Astrocyte (in vitro differentiated cells and primary cell): ENCODE measurements around the gene CISD2. TPM values are rescaled to one million over a fixed set of nuclear protein-coding genes. Genes with fewer than 3 reads are reported as not detected.
A peak's percentile ranks its signal among the peaks of the same experiment; 100 is the strongest.

ENCODE experiments used
- DNase-seq: peaks from one replicate; pipeline ENCODE4 v3.0.0-alpha.2; 2010; ENCODE audit warnings: low read depth
- FAIRE-seq: peaks from 2 replicates; lab custom pipeline; 2011; peaks lifted over from hg19 to GRCh38; lab: Jason Lieb, UNC
- H2AFZ ChIP-seq: 2 replicates; pipeline ENCODE4 v1.6.0; 2012; ENCODE audit warnings: low read depth, low read length, inconsistent platforms
- H3K27ac ChIP-seq: 2 replicates; pipeline ENCODE4 v1.5.1; 2011; ENCODE audit warnings: low read depth, low read length, inconsistent platforms
- H3K27me3 ChIP-seq: 2 replicates; pipeline ENCODE4 v1.6.0; 2011; ENCODE audit warnings: low read length, inconsistent platforms; ENCODE audit not compliant: insufficient read depth
- H3K36me3 ChIP-seq: 2 replicates; pipeline ENCODE4 v1.5.1; 2011; ENCODE audit warnings: low read length, inconsistent platforms; ENCODE audit not compliant: insufficient read depth
- H3K4me1 ChIP-seq: 2 replicates; pipeline ENCODE4 v1.5.1; 2011; ENCODE audit warnings: low read length, inconsistent platforms; ENCODE audit not compliant: insufficient read depth
- H3K4me2 ChIP-seq: 2 replicates; pipeline ENCODE4 v1.6.0; 2012; ENCODE audit warnings: low read length, inconsistent platforms
- H3K4me3 ChIP-seq: 2 replicates; pipeline ENCODE4 v1.5.1; 2011; ENCODE audit warnings: low read depth, mild to moderate bottlenecking, low read length, inconsistent platforms; ENCODE audit not compliant: insufficient read depth
- H3K79me2 ChIP-seq: 2 replicates; pipeline ENCODE4 v1.6.0; 2012; ENCODE audit warnings: mild to moderate bottlenecking, low read length, inconsistent platforms; ENCODE audit not compliant: insufficient read depth
- H3K9ac ChIP-seq: 2 replicates; pipeline ENCODE4 v1.6.0; 2012; ENCODE audit warnings: mild to moderate bottlenecking, low read length, inconsistent platforms
- H3K9me3 ChIP-seq: 2 replicates; pipeline ENCODE4 v1.5.1; 2012; ENCODE audit warnings: low read depth, mild to moderate bottlenecking, low read length, inconsistent platforms; ENCODE audit not compliant: insufficient read depth
- H4K20me1 ChIP-seq: 2 replicates; pipeline ENCODE4 v1.6.0; 2012; ENCODE audit warnings: low read length, inconsistent platforms; ENCODE audit not compliant: insufficient read depth
- H3K27ac Mint-ChIP-seq: one replicate; pipeline ENCODE4 v1.8.0; 2021; ENCODE audit warnings: mild to moderate bottlenecking, mixed read lengths; ENCODE audit not compliant: unreplicated experiment
- H3K27me3 Mint-ChIP-seq: one replicate; pipeline ENCODE4 v1.8.0; 2021; ENCODE audit warnings: low read depth, mixed read lengths; ENCODE audit not compliant: unreplicated experiment
- H3K36me3 Mint-ChIP-seq: one replicate; pipeline ENCODE4 v1.8.0; 2021; ENCODE audit warnings: low read depth, mixed read lengths; ENCODE audit not compliant: unreplicated experiment
- H3K4me1 Mint-ChIP-seq: one replicate; pipeline ENCODE4 v1.8.0; 2021; ENCODE audit warnings: low read depth, mixed read lengths; ENCODE audit not compliant: unreplicated experiment
- H3K4me3 Mint-ChIP-seq: one replicate; pipeline ENCODE4 v1.8.0; 2021; ENCODE audit warnings: mild to moderate bottlenecking, moderate library complexity, mixed read lengths; ENCODE audit not compliant: unreplicated experiment
- H3K9me3 Mint-ChIP-seq: one replicate; pipeline ENCODE4 v1.8.0; 2021; ENCODE audit warnings: mild to moderate bottlenecking, mixed read lengths; ENCODE audit not compliant: unreplicated experiment
- EZH2 ChIP-seq: IDR thresholded peaks from 2 replicates; pipeline ENCODE4 v1.6.1; 2012; ENCODE audit warnings: mild to moderate bottlenecking, low read length, inconsistent platforms; ENCODE audit not compliant: insufficient read depth
- total RNA-seq: library from RNA; stranded (reverse); gene quantifications from 2 replicates; pipeline ENCODE4 v1.2.1, GENCODE V29; 2021
- TF ChIP-seq, protein P1 (sequence below): IDR thresholded peaks from 2 replicates; pipeline ENCODE4 v1.5.1; 2011; ENCODE audit warnings: low read depth, mild to moderate bottlenecking, inconsistent platforms, low read length, moderate library complexity; ENCODE audit not compliant: insufficient read depth

The CISD2 gene
- total RNA-seq, 1 donor from 2014 or later, result 31.0 TPM

DNA sequence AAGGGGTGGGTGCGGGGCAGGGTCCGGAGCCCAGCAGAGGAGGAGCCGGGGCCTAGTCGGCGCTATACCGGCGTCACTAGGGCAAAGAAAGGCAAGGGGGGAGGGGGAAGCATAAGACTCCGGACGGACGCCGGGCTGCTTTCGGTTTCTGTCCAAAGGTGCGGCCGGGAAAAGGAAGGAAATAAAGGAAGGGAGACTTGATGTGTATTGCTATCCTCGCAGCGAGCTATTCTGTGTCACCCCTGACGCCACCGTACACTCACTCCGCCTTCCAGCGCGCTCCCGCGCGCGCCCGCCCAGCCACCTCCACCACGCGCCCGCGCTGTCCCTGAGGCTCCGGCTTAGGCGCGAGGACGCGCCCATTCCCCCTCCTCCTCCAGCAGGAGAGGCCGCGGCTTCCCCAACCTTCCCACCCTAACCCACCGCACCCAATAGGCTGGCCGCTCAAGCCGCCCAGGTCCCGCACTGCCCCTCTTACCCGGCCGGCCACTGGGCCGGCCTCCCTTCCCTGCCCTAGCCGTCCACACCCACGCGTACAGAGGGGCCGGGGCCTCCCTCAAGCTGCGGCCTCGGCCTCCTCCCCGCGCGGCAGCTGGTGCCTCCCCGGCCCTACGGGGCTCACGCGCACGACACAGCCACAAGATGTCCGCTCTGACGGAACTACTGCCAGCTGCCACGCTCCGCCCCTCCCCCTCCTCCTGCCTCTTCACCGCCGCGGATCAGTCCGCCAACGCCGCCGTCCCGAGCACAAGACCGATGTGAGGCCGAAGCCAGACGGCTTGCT lies 41.7 kb upstream of the CISD2 start, which contains the start of gene UBE2D3:
UBE2D3 (minus strand) TSS at position 662 of the 784 bp plus-strand sequence. CDS start 1,043 bp downstream, outside the sequence.
- Mint-ChIP-seq H3K27me3 (no peaks in the 10 kb centered on the region), H3K9me3 (no peaks in the 10 kb centered on the region), H3K27ac (no peak within 1 kb of the TSS), H3K4me3 (no peak within 1 kb of the TSS), H3K36me3 (peaks cover 2% of the 10 kb centered on the region), H3K4me1 (peaks cover under 1% of the 10 kb centered on the region)
- peak within 1 kb of the TSS; percentile 74 for H2AFZ ChIP-seq
- DNase-seq, result peak; percentile 96
- peak within 1 kb of the TSS; percentile 99 for H3K4me3 ChIP-seq
- no peak for FAIRE-seq
- peaks cover 23% of the 10 kb centered on the region for H3K4me1 ChIP-seq
- H3K79me2 ChIP-seq, result peaks cover 72% of the 10 kb centered on the region
- no peaks in the 10 kb centered on the region for H3K9me3 ChIP-seq
- H4K20me1 ChIP-seq, result peaks cover 45% of the 10 kb centered on the region
- no peak for TF ChIP-seq EZH2
- TF ChIP-seq, protein P1, sequence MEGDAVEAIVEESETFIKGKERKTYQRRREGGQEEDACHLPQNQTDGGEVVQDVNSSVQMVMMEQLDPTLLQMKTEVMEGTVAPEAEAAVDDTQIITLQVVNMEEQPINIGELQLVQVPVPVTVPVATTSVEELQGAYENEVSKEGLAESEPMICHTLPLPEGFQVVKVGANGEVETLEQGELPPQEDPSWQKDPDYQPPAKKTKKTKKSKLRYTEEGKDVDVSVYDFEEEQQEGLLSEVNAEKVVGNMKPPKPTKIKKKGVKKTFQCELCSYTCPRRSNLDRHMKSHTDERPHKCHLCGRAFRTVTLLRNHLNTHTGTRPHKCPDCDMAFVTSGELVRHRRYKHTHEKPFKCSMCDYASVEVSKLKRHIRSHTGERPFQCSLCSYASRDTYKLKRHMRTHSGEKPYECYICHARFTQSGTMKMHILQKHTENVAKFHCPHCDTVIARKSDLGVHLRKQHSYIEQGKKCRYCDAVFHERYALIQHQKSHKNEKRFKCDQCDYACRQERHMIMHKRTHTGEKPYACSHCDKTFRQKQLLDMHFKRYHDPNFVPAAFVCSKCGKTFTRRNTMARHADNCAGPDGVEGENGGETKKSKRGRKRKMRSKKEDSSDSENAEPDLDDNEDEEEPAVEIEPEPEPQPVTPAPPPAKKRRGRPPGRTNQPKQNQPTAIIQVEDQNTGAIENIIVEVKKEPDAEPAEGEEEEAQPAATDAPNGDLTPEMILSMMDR, result no peak
- no peaks in the 10 kb centered on the region for H3K27me3 ChIP-seq
- peak within 1 kb of the TSS; percentile 98 for H3K9ac ChIP-seq
- no peaks in the 10 kb centered on the region for H3K36me3 ChIP-seq
- H3K27ac ChIP-seq, result peak within 1 kb of the TSS; percentile 99
- peak within 1 kb of the TSS; percentile 93 for H3K4me2 ChIP-seq

DNA sequence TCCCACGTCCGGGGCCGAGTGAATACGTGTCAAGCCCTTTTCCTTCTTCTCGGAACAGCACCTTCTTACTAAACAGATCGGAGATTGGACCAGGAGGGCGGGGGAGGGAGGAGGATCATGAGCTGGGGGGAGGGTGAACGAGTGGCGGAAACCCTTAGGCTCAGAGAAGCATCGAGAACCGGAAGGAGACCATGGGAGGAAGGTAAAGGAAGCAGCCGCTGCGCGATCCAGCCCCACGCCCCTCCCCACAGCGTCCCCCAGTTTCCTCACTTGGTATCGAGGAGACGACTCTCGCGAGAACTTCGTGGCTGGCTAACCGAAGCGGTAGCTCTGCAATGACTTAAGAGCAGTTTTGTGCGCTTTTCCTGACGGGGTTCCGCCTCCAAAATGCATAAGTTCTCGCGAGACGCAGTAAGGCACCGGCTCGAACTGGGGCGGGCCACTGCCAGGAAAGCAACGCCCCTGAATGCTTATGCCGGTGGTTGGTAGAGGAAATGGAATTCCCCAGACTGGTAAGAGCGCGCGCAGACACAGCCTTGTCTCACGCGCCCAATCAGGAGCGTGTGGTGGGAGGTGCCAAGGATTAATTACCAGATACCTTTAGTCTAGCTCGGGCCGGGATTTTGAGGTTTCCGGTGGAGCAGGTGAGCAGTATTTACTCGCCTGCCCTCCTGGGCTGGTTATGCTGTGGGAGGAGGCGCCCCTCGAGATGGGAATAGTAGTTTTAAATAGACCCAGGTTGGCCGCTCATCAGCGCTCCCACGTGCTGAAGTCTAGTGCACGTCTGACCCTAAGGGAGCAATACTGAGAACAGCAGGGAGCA lies 40.9 kb upstream of the CISD2 start:
- Mint-ChIP-seq H3K27me3 (no peaks in the 10 kb centered on the region), H3K9me3 (no peaks in the 10 kb centered on the region), H3K4me3 (no peak overlapping the region), H3K4me1 (no peaks in the 10 kb centered on the region), H3K36me3 (peaks cover 2% of the 10 kb centered on the region), H3K27ac (no peak overlapping the region)
- Histone ChIP-seq H3K27me3 (no peaks in the 10 kb centered on the region), H2AFZ (peak overlapping the region; percentile 74), H4K20me1 (peaks cover 38% of the 10 kb centered on the region), H3K9me3 (no peaks in the 10 kb centered on the region), H3K4me2 (peak overlapping the region; percentile 93), H3K4me1 (peaks cover 23% of the 10 kb centered on the region), H3K36me3 (no peaks in the 10 kb centered on the region), H3K79me2 (peaks cover 64% of the 10 kb centered on the region), H3K9ac (peak overlapping the region; percentile 98), H3K4me3 (peak overlapping the region; percentile 99), H3K27ac (peak overlapping the region; percentile 99)
- DNase-seq, result peak; percentile 100
- FAIRE-seq, result peak; percentile 80
- no peak for TF ChIP-seq EZH2
- TF ChIP-seq, protein P1, result no peak
